K562 (cell line): ENCODE measurements around the gene KIAA1958. TPM values are rescaled to one million over a fixed set of nuclear protein-coding genes. Genes with fewer than 3 reads are reported as not detected.

Experiments
- ESRRA ChIP-seq: fragments of 450-650 bp; IDR thresholded peaks from 2 replicates; pipeline ENCODE4 v1.6.1; 2014; ENCODE audit warnings: low read depth, mild to moderate bottlenecking, moderate library complexity, borderline replicate concordance
- SMARCB1 ChIP-seq: IDR thresholded peaks from 2 replicates; pipeline ENCODE4 v1.6.1; 2011; ENCODE audit warnings: improper control_type of control experiment, low read depth; ENCODE audit not compliant: insufficient read length
- polyA plus RNA-seq, 8 experiments: library from polyadenylated mRNA; depleted of rRNA in 4 of 8; stranded (reverse) in 5 of 8; unstranded in 3 of 8; fragments of >200 nt; fragmentation: Nextera tagmentation in 2 of 8; fragmentation: Illumina TruSeq in 1 of 8; extraction: Ambion mirVana in 2 of 8; extraction: Trizol in 1 of 8; gene quantifications; 2 replicates each; pipeline versions ENCODE4 v1.2.1 to v1.2.3, GENCODE V29; 2011 to 2014; ENCODE audit warnings: inconsistent platforms in 1 of 8, missing spikeins in 1 of 8
- total RNA-seq, 7 experiments: library from RNA; depleted of rRNA in 6 of 7; stranded (reverse); fragments of >200 nt in 6 of 7; fragmentation: Illumina TruSeq in 2 of 7; extraction: Trizol in 2 of 7; gene quantifications; 2 replicates each; pipeline versions ENCODE4 v1.2.1 to v1.2.3, GENCODE V29; 2011 to 2021; ENCODE audit warnings: low replicate concordance in 1 of 7
- TF ChIP-seq, protein P1 (sequence below): fragments of 450-650 bp; IDR thresholded peaks from 2 replicates; pipeline ENCODE4 v1.6.1; 2016; ENCODE audit warnings: low read depth
- TF ChIP-seq, protein P2 (sequence below): fragments of 250-450 bp; sonication (Bioruptor Pico); IDR thresholded peaks from 2 replicates; pipeline ENCODE4 v1.4.0; 2020; ENCODE audit warnings: borderline replicate concordance
- TF ChIP-seq, protein P3 (sequence below), 2 experiments: IDR thresholded peaks; 2 replicates each; pipeline ENCODE4 v1.6.1; 2011; ENCODE audit warnings: borderline replicate concordance in 1 of 2, control low read depth in 1 of 2, low read depth in 1 of 2, low read length in 1 of 2, mild to moderate bottlenecking in 1 of 2, mixed read lengths in 1 of 2, moderate library complexity in 1 of 2; ENCODE audit not compliant: insufficient read depth in 1 of 2, insufficient read length in 1 of 2, poor library complexity in 1 of 2, severe bottlenecking in 1 of 2; ENCODE audit errors: extremely low read depth in 1 of 2
- TF ChIP-seq, protein P4 (sequence below): fragments of 450-650 bp; IDR thresholded peaks from 2 replicates; pipeline ENCODE4 v1.6.1; 2017; ENCODE audit warnings: antibody characterized with exemption
- TF ChIP-seq, protein P5 (sequence below): fragments of 450-650 bp; IDR thresholded peaks from 2 replicates; pipeline ENCODE4 v1.7.0; 2016; ENCODE audit warnings: borderline replicate concordance

KIAA1958 gene
- total and polyA plus RNA-seq, 9 of the 15 experiments (the other 6 are each of a cell fraction or from before 2014, with no cell fraction given) = 1.1 to 16.0 (median 10.1) TPM

DNA sequence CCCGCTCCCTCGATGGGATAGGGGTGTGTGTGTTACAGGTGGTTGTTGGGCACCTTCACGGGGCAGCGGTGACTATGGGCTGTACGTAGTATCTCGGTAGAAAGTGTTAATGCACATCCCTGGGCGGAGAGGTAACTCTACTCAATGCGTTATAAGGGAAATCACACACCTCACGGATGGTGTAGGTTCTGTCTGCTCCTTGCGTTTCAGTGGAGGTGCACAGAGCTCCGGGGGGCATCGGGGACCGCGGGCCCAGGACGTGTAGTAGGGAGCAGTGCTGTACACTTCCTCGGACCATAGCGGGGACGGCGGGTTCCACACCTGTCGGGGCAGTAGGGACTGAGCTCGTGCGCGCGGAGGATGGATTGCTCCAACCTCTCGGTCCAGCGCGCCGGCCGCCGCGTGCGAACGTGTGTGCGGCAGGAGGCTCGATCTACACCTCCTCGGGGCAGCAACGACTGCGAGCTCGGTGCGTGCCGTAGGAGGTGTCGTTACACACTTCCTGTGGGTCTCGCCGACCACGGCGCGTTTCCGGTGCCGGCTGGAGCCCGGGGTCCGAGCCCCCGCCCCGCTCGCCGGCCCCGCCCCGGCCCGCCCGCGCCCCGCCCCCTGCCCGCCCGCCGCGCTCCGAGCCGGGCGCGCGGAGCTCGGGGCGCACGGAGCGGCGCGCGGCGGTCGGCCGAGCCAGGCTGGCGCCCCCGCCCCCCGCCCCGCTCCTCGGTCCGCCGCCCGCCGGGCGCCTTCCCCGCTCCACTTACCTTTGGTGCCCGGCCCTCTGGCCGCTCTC lies at the start of gene KIAA1958 (continued):
- TF ChIP-seq, protein P1, sequence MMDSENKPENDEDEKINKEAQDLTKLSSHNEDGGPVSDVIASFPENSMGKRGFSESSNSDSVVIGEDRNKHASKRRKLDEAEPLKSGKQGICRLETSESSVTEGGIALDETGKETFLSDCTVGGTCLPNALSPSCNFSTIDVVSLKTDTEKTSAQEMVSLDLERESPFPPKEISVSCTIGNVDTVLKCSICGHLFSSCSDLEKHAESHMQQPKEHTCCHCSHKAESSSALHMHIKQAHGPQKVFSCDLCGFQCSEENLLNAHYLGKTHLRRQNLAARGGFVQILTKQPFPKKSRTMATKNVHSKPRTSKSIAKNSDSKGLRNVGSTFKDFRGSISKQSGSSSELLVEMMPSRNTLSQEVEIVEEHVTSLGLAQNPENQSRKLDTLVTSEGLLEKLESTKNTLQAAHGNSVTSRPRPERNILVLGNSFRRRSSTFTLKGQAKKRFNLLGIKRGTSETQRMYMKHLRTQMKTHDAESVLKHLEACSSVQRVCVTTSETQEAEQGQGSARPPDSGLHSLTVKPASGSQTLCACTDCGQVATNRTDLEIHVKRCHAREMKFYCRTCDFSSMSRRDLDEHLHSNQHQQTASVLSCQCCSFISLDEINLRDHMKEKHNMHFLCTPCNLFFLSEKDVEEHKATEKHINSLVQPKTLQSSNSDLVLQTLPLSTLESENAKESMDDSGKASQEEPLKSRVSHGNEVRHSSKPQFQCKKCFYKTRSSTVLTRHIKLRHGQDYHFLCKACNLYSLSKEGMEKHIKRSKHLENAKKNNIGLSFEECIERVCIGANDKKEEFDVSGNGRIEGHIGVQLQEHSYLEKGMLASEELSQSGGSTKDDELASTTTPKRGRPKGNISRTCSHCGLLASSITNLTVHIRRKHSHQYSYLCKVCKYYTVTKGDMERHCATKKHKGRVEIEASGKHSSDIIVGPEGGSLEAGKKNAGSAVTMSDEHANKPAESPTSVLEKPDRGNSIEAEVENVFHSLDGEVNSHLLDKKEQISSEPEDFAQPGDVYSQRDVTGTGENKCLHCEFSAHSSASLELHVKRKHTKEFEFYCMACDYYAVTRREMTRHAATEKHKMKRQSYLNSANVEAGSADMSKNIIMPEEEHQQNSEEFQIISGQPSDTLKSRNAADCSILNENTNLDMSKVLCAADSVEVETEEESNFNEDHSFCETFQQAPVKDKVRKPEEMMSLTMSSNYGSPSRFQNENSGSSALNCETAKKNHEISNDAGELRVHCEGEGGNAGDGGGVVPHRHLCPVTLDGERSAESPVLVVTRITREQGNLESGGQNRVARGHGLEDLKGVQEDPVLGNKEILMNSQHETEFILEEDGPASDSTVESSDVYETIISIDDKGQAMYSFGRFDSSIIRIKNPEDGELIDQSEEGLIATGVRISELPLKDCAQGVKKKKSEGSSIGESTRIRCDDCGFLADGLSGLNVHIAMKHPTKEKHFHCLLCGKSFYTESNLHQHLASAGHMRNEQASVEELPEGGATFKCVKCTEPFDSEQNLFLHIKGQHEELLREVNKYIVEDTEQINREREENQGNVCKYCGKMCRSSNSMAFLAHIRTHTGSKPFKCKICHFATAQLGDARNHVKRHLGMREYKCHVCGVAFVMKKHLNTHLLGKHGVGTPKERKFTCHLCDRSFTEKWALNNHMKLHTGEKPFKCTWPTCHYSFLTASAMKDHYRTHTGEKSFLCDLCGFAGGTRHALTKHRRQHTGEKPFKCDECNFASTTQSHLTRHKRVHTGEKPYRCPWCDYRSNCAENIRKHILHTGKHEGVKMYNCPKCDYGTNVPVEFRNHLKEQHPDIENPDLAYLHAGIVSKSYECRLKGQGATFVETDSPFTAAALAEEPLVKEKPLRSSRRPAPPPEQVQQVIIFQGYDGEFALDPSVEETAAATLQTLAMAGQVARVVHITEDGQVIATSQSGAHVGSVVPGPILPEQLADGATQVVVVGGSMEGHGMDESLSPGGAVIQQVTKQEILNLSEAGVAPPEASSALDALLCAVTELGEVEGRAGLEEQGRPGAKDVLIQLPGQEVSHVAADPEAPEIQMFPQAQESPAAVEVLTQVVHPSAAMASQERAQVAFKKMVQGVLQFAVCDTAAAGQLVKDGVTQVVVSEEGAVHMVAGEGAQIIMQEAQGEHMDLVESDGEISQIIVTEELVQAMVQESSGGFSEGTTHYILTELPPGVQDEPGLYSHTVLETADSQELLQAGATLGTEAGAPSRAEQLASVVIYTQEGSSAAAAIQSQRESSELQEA = peak; percentile 83; the same call in 1 of the 2 replicates
- TF ChIP-seq, protein P2, sequence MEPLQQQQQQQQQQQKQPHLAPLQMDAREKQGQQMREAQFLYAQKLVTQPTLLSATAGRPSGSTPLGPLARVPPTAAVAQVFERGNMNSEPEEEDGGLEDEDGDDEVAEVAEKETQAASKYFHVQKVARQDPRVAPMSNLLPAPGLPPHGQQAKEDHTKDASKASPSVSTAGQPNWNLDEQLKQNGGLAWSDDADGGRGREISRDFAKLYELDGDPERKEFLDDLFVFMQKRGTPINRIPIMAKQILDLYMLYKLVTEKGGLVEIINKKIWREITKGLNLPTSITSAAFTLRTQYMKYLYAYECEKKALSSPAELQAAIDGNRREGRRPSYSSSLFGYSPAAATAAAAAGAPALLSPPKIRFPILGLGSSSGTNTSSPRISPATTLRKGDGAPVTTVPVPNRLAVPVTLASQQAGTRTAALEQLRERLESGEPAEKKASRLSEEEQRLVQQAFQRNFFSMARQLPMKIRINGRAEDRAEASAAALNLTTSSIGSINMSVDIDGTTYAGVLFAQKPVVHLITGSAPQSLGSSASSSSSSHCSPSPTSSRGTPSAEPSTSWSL (CRISPR knock-in tag) = 0 out of 2 replicates have a peak, but pooled peaks have one; percentile 87
- peak; percentile 57 for TF ChIP-seq ESRRA
- TF ChIP-seq SMARCB1 = no peak
- TF ChIP-seq, protein P3, sequence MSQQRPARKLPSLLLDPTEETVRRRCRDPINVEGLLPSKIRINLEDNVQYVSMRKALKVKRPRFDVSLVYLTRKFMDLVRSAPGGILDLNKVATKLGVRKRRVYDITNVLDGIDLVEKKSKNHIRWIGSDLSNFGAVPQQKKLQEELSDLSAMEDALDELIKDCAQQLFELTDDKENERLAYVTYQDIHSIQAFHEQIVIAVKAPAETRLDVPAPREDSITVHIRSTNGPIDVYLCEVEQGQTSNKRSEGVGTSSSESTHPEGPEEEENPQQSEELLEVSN (IDR thresholded peaks at IDR 0.05; ENCODE audit: borderline replicate concordance in 1 of 2, extremely low read depth in 1 of 2, insufficient read depth in 1 of 2, insufficient read length in 1 of 2, low read depth in 1 of 2, low read length in 1 of 2, poor library complexity in 1 of 2, severe bottlenecking in 1 of 2) = peak; percentile 97 to 99
- TF ChIP-seq, protein P4, sequence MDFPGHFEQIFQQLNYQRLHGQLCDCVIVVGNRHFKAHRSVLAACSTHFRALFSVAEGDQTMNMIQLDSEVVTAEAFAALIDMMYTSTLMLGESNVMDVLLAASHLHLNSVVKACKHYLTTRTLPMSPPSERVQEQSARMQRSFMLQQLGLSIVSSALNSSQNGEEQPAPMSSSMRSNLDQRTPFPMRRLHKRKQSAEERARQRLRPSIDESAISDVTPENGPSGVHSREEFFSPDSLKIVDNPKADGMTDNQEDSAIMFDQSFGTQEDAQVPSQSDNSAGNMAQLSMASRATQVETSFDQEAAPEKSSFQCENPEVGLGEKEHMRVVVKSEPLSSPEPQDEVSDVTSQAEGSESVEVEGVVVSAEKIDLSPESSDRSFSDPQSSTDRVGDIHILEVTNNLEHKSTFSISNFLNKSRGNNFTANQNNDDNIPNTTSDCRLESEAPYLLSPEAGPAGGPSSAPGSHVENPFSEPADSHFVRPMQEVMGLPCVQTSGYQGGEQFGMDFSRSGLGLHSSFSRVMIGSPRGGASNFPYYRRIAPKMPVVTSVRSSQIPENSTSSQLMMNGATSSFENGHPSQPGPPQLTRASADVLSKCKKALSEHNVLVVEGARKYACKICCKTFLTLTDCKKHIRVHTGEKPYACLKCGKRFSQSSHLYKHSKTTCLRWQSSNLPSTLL = peak; percentile 84
- TF ChIP-seq, protein P5, sequence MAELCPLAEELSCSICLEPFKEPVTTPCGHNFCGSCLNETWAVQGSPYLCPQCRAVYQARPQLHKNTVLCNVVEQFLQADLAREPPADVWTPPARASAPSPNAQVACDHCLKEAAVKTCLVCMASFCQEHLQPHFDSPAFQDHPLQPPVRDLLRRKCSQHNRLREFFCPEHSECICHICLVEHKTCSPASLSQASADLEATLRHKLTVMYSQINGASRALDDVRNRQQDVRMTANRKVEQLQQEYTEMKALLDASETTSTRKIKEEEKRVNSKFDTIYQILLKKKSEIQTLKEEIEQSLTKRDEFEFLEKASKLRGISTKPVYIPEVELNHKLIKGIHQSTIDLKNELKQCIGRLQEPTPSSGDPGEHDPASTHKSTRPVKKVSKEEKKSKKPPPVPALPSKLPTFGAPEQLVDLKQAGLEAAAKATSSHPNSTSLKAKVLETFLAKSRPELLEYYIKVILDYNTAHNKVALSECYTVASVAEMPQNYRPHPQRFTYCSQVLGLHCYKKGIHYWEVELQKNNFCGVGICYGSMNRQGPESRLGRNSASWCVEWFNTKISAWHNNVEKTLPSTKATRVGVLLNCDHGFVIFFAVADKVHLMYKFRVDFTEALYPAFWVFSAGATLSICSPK = peak; percentile 70; the same call in 1 of the 2 replicates
